Left renal cortex interstitium (tissue), 4 donors: ENCODE data around the gene KCNN3. TPM values are rescaled to one million over a fixed set of nuclear protein-coding genes. Genes with fewer than 3 reads are reported as not detected.

Experiments
- DNase-seq, 4 donors: peaks; one replicate each; pipeline ENCODE4 v3.0.0-alpha.2; 2013; ENCODE audit warnings: low read depth in 4 of 4, low spot score in 2 of 4, missing footprints in 1 of 4
- polyA plus RNA-seq, 4 donors: library from polyadenylated mRNA; unstranded; fragments of 120-200 nt; gene quantifications; one replicate each; pipeline ENCODE4 v1.2.1, GENCODE V29; 2013; ENCODE audit not compliant: insufficient read length in 4 of 4

KCNN3 gene
- polyA plus RNA-seq, 4 donors, result 2.4 to 3.3 (median 2.5) TPM

DNA sequence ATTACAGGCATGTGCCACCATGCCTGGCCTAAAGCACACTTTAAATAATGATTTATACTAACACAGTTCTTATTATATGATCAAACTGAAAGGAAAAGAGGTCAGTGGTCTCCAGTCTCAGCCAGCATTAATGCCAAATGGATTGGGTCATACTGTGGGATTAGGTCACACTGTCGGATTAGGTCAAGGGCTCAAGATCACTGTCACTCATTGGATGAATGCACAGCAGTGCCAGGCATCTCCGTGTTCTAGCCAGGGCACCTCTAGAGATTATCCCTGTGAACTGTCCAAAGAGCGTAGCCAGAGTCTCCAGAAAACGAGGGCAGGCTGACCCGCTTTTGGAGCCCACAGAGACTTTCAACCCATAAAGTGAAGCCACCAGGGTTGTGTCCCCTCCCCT, 70.9 kb downstream of the KCNN3 start:
- DNase-seq, result no peak

DNA sequence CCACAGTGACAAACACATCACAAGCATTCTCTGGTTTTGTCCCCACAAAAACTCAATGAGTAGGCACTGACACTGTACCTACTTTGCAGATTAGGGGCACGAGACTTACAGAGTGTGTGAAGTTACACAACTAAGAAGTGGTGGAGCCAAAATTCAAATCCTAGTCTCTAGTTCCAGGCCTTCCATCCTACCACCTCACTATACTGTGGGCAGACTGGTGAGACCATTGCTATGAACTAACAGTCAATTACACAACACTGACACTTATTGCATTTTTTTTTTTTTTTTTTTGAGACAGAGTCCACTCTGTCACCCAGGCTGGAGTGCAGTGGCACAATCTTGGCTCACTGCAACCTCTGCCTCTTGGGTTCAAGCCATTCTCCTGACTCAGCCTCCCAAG, 71.4 kb downstream of the KCNN3 start:
- no peak for DNase-seq

DNA sequence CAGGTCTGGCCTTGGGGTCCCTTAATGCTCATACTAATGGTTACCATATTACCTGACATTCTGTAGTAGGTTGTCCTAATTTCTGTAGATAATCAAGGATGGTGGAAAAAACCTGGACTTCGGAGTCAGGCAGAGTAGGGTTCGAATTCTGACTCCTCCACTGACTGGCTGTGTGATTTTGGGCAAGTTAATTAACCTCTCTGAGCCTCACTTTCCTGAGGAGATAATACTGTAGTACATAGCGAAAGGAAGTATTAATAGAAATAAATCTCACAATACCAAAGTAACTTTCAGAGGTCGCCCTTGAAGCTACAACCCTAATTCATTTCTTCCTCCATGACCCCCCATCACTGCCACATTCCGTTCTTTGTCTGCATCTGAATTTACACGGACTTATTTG, 72.9 kb downstream of the KCNN3 start:
- DNase-seq, result no peak

DNA sequence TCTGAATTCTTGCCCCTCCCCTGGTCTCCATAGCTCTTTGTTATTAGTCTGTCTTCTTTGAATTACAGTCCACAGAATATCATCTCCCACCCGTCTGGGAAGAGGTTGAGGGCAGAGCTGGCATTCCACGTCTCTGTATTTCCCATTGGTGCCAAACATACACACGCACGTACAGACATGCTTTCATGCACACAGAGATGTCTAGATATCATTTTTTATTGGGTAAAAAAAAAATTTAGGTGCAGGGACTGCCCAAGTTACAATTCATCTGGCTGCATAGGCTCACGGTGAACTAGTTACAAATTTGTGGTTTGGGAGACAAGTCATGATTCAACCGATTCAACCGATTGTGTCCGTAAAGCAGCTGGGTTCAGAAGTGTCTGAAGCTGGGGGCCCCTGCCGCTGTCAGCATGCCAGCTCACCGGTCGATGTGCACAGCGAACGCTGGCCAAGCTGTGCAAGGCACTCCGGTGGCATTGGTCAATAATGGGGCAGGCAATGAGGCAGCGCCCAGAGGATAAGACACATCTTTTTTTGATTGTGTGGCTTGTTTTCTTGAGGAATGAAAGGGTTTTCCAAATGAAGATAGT, 73.7 kb downstream of the KCNN3 start:
- DNase-seq, result no peak

DNA sequence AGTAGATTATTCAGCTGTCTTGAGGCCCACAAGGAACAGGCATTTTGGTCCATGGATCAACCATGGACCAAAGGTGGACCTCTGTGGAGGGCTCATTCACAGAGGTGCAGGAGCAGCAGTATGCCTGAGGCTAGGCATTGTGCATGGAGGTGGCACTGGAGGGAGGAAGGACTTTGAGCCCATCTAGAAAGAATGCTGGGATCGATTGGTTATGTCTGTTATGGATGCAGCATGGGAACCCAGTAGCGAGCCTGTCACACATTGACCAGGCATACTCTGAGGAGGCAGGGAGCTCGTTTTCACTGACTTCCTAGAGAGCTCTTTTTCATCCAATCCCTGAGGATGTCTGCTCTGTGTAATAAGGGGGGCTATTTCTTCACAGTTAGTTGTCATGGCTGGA, 75.5 kb downstream of the KCNN3 start:
- no peak for DNase-seq

DNA sequence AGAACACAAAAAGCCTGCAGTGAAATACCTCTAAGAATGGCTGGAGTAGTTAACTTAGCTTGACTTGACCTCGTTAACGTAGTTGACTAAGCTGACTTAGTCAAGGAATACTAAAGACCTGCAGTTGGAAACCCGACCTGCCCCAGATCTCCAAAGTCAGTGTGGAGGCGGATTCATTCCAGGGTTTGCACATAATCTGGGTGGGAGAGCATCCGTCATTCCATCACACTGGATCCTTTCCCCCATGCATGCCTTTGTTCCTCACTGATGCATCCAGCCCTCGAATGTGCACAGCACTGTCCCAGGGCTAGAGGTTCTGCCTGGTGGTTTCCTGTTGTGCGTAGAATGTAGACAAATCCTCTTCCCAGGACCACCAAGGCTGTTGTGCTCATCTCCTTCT, 76.4 kb downstream of the KCNN3 start:
- no peak for DNase-seq

DNA sequence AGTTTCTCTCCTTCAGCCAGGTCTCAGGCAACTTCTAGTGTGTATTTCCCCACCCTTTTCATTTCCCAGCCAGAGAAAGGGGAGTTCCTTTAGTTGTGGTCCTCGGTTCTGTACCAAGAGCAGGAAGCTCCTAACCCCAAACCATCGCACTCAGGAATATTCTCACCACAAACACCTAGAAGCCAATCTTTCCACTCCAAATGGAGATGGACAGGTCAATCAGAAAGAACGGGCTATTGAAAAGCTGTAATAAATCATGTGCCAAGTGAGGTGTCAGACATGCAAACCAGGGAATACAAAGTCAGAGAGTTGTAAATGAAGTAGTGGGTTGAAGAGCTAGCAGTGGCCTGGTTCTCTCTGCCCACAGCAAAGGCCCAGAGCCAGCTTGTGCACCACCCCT, 77.2 kb downstream of the KCNN3 start:
- no peak for DNase-seq

DNA sequence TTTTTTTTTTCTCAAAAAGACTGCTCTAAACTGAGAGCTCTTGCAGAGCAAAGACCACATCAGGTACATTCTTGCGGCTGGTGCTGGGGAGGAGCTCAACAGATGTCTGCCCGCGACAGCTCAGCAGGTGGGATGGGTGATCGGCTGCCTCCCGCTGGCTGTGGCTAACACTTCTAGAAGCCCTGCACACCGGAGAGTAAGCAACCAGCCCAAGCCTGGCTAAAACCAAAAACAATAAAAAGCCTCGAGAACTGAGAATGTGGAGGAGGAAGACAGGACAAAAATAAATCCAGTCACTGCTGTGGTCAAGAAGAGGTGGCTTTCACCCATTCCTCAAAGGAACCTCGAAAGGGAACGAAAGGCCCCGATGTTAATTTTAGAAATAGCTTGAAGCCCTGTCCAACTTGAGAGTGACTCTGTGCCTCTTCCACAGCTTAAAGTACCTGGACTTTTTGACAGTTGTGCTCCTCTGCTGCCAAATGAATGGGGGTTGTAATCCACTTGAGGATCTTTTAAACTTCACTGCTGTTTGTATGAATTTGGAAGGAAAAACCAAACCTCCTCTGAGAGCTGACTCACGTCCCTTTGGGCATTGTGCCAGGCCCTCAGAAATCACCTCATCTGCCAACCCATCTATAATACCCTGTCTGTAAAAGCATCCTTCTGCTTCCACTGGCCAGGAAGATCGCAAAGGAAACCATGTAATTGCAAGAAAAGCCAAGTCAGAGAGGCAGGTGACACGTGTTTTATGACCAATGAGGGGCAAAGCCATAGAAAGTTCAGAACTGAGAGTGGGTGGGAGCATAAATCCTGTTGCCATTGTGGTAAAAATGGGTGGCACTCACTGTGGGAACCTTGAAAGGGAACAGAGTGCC, 78.6 kb downstream of the KCNN3 start:
- no peak for DNase-seq

DNA sequence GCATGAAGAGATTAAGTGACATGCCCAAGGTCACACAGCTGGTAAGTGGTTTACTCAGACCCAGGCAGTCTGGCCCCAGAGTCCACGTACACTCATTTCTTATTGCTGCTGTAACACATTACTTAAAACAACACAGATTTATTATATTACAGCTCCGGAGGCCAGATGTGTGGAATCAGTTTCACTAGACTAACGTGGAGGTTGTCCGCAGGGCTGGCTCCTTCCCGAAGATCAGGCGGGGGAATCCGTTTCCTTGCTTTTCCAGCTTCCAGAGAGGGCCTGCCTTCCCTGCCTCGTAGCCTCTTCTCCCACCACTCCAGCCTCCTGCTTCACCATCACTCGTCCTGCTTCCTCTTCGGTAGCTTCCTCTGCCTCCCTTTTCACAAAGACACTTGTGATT, 81.2 kb downstream of the KCNN3 start:
- DNase-seq, result no peak

DNA sequence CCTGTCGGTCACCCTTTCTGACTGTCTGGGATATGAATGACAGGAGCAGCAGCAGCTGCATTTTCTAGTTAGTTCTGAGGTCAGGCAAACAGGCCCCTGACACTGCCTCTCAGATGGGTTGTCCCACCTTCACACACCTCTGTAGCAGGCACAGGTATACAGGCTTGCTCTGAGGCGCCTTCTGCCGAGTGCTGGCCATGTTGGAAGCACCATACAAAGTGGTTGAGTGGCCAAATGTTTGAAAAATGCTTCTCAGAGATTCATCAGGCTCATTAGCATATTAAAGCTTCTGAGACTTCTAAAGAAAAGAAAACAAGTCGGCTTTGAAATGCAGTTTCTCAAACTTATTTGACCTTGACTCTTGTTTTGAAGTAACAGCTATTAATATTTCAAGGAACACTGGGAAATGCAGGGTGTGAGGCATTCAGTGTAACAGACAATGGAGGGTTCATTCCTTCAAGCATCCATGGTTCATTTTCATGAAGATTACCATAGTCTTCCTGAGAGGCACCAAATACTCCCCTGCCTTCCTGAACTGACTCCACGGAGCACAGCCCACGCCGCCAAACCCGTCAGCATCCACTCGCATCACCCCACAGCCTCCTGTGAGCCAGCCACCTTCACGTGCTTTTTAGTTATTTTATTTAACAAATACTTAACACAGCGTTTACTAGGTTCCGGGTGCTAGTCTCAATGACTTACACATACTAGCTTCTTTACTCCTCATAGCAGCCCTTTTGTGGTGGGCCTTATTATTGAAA, 81.8 kb downstream of the KCNN3 start:
- no peak for DNase-seq

DNA sequence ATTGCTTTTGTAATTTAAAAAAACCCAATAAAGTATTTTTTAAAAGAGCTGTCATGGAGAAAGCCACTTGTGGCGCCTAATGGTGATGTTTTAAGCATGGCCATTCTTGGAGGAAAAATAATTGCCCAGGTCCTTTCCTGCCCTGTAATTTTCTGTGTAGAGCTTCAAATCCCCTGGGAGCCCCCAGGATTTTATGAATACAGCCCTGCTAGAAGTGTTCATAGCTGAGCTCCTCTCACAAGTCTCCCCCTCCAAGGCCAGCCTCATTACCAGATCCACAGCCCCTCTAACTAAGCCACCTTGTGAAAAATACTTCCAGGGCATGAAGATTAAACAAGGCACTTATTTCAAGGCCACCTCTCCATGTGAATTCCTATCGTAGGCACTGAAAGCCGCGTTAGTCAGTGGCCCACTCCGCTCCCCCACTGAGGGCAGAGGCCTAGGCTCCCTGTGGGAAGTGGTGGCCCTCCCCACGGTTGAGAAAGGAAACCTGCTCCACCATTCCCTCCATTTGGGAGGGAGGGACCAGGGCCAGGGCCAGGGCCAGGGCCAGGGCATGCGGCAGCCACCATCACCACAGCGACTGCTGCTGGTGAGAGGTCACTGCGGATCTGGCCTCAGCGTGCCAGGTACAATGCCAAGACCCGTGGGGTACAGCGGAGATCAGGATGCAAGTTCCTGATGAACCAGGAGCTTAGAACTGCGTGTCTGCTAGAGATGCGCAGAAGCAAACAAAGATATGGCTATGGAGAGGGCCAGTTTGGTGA, 83.1 kb downstream of the KCNN3 start:
- DNase-seq, result no peak

DNA sequence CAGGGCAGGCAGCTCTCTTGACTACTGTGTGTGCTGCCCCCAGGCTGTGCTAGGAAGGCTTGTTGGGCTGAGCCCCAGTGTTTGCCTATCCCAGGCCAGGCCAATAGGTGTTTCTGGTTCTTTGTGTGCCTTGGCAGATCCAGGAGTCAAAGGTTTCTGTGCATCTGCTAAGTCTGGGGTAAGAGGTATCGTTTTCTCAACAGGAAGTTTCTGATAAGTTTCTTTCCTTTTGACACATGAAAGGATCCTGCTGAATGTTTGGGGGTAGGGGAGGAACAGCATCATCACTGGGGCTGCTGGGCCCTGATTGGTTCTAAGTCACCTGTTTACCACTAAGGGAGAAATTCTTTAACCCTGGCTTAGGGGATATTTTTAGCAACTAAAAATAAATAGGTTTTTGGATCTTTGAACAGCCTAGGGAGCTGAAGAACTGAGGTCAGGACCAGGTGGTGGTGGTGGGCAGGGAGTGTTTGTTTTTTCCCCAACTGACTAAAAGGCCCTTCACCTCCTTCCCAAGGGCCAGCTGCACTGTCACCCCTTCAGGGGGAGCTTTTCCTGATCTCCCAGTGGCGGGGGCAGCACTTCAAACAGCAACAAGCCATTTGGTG, 85.1 kb downstream of the KCNN3 start:
- no peak for DNase-seq

DNA sequence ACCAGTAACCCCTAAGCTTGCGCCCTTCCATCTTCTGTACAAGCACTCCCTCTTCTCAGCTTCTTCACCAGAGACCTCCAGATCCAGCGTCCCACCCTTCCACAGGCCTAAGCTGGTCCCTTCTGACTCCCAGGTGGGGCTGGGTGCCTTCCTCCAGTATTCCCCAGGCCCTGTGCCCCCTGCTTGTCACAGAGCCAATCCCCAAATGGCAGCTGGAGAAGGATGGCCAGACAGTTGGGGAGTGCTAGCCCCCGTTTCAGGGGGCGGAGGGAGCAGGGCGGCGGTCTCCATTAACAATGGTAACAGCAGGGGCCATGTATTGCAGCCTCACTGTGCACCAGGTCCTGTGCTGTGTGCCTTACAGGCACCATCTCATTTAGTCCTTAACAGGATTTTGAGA, 85.7 kb downstream of the KCNN3 start:
- no peak for DNase-seq

DNA sequence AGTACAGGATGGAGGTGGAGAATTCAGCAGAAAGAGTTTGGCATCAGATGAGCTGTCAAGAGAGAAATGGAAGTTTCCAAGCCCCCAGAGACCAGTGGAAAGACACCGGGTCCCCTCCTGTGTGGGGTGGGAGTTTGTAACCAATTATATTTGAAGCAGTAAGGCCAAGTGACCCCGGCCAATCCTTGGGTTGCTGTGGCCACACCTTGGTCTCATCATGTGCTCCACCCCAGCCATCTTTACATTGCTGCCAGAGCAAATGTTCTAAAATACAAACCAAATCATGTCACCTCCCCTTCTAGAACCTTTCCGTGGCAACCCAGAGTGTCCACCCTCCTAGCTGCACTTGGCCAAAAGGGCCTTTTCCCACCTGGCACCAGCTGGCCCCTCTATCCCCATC, 86.1 kb downstream of the KCNN3 start:
- DNase-seq, result no peak

DNA sequence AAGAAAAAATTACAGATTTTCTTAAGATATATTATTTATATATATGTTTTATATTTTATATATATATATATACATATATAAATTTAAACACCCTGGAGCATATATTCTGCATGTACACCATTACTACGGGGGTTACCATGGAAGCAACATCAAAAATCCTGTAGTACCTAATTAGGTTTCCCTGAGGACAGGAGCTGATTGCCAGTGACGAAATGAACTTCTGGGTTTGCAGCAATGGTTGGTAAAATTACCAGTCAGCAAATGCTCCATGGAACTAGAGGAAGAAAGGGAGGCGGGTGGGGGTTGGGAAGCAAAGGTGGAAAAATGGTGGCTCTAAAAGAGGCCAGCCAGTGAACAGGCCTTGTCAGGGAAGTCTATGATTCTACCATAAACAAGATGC, 89.5 kb downstream of the KCNN3 start:
- DNase-seq, result no peak

DNA sequence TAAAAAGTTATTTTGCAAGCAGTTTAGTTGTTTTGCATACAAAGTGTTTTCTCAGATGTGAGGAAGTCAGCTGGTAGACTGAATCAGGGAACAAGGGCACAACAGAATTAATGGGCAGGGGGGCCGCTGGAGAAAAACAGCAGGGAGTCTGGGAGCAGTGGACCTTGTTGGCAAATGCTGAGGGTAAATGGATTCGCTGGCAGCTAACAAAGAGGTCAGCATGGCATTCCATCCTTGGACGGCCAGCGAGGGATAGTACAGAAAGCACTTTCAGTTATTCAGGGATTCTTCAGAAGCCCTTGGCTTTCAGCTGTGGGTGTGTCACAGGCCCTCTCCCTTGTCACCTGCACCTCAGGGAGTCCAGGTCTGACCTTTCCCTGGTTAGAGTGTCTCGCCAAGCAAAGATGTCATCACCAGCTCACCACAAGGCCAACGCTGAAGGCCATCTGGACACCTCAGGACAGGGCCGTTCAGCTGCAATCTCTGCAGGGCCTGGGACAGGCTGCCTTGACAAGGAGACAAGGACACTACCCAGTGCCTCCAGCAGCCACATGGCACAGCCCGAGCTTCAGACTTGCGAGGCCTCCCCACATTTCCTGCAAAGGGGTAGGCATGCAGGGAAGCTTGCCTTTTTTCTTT, 90.4 kb downstream of the KCNN3 start:
- no peak for DNase-seq

DNA sequence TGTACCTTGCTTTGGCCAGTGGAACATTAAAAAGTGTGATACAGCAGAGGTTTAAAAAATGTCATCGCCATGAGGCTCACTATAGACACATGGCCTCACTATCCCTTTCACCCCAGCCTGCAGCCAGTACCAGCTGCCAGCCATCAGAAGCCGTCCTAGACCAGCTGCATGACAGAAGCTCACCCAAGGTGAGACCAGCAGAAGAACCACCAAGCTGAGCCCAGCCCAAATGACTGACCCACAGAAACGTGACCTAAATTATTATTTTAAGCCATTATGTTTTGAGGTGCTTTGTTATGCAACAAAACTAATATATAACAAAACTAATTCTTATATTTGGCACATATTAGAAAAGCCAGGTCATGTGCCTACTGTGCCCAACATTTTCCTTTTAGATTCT, 91.1 kb downstream of the KCNN3 start:
- DNase-seq, result no peak

DNA sequence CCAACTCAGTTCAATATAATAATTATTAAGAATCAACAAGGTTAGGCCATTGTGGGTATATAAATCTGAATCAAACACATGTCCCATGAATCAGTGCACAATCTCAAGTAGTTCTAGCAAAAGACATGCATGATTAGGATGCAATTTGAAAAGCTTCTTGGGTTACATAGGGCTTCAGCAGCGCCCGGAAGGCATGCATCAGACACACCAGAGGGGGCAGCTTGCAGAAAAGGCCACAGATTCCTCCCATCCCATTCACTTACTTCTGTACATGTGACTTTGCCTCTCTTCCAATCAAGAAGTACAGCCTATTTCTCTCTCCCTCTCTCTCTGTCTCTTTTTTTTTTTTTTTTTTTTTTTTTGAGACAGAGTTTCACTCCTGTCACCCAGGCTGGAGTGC, 91.8 kb downstream of the KCNN3 start:
- no peak for DNase-seq

DNA sequence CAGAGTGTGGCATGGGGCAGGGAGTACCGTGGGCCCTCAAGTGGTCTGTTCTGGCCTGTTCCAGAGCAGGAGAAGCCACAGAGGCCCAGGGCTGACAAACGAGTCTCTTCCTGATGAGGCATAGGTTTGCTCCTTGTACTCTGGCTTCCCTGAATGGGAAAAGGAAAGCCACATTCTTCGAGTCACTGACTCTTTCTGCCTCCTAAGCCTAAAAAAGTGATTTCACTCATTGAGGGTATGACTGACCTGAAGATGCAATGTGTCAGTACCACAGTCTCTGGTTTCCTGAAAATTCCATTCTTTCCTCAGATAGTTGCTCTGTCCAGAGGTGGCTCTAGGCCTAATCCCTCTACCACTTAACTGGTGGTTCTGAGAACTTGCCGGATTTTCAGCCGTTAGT, 92.3 kb downstream of the KCNN3 start:
- no peak for DNase-seq

DNA sequence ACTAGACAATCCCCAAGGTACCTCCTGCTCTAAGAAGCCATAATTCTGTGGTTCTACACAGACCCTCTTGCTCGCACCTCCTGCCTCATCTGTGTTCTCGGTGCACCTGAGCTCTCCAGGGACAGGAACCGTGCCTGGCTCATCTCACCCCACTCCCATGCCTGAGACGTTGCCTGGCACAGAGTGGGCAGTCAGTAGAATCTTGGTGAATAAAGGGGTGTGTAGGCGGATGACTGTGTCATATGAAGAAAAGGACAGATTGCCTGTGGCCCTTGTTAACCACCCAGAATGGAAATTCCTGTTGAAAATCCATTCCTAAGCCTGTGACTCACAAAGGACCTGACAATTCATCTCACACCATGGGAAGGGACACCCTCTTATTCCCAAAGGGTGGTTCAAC, 92.9 kb downstream of the KCNN3 start:
- no peak for DNase-seq
